Suppressor macrophage treated with lipopolysaccharide for 4 hours (primary cell): Measurements from ENCODE around the gene RNLS.
"Not testable (repeated sequence)": the region's sequence is repeated elsewhere in the genome, so short reads cannot be mapped to it uniquely, and the experiment has no call there.

ENCODE experiments used
- DNase-seq: peaks from one replicate; pipeline ENCODE4 v3.0.0-alpha.2; 2020

RNLS gene

GRCh38 chr10:88383276-88383675 is 199.8 kb downstream of the RNLS start:
- no peak for DNase-seq

- DNase-seq: no peak
Measured at GRCh38 chr10:88382699-88383098, 200.4 kb downstream of the RNLS start.

GRCh38 chr10:88379575-88379974 is 203.5 kb downstream of the RNLS start:
- DNase-seq: peak; percentile 18

GRCh38 chr10:88377510-88377909 is 205.6 kb downstream of the RNLS start:
- no peak for DNase-seq

- no peak for DNase-seq
Measured at GRCh38 chr10:88374392-88375175, 208.5 kb downstream of the RNLS start.

GRCh38 chr10:88372881-88373592 is 210.1 kb downstream of the RNLS start:
- DNase-seq: no peak

- no peak for DNase-seq
Measured at GRCh38 chr10:88372051-88372715, 210.9 kb downstream of the RNLS start.

GRCh38 chr10:88370713-88371112 is 212.4 kb downstream of the RNLS start:
- DNase-seq: no peak

GRCh38 chr10:88366772-88367171 is 216.3 kb downstream of the RNLS start:
- DNase-seq: no peak

GRCh38 chr10:88361995-88362807 is 220.9 kb downstream of the RNLS start:
- DNase-seq: no peak

- DNase-seq: no peak
Measured at GRCh38 chr10:88361494-88361893, 221.6 kb downstream of the RNLS start.

- not testable (repeated sequence) for DNase-seq
Measured at GRCh38 chr10:88355750-88356149, 227.4 kb downstream of the RNLS start.

GRCh38 chr10:88347597-88348304 is 235.4 kb downstream of the RNLS start:
- DNase-seq: no peak

GRCh38 chr10:88347022-88347421 is 236.1 kb downstream of the RNLS start:
- no peak for DNase-seq

- DNase-seq: no peak
Measured at GRCh38 chr10:88346144-88346977, 236.8 kb downstream of the RNLS start.

GRCh38 chr10:88343761-88344484 is 239.2 kb downstream of the RNLS start:
- DNase-seq: no peak

- DNase-seq: no peak
Measured at GRCh38 chr10:88342733-88343310, 240.3 kb downstream of the RNLS start.

GRCh38 chr10:88337134-88337533 is 246.0 kb downstream of the RNLS start:
- no peak for DNase-seq

- DNase-seq: peak; percentile 50
Measured at GRCh38 chr10:88336334-88336733, 246.8 kb downstream of the RNLS start.

- DNase-seq: peak; percentile 47
Measured at GRCh38 chr10:88333248-88333630, 249.9 kb downstream of the RNLS start.
